ENCODE results near the gene SPCS1. TPM values are rescaled to one million over a fixed set of nuclear protein-coding genes. Genes with fewer than 3 reads are reported as not detected.

SPCS1 gene
- total RNA-seq, 2 donors from 2014 or later = 100 to 111 TPM

DNA sequence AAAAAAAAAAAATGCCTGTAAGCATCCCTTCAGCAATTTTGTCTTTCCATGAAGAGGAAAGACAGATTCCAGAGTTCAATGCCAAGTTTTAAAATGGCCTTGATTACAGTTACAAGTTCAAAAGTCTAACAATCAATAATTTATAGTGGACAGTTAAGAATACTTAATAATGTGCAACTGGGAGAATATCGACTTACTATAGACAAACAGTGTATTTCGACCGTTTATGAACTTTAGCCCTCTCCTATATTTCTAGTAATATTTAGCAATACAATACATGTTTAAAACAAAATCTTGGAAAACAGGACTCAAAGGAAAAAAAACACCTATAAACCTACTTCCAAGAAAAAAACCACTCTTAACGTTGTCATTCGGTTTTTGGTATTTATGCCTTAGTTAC lies 21.7 kb upstream of the SPCS1 start:
- peak overlapping the region; percentile 77 to 82 for H3K4me3 Mint-ChIP-seq
- H3K9me3 Mint-ChIP-seq = no peaks in the 10 kb centered on the region
- peaks cover 90% of the 10 kb centered on the region for H3K4me1 Mint-ChIP-seq (ENCODE audit: low read depth)
- peak overlapping the region; percentile 97 for H3K27ac Mint-ChIP-seq
- peaks cover 15 to 34% of the 10 kb centered on the region in 2 donors for H3K36me3 Mint-ChIP-seq (ENCODE audit: insufficient read depth in 2 of 2)
- H3K27me3 Mint-ChIP-seq (ENCODE audit: low read depth) = no peaks in the 10 kb centered on the region
- ATAC-seq (replicated peaks in 1 of 2) (no peak), DNase-seq (no peak)

DNA sequence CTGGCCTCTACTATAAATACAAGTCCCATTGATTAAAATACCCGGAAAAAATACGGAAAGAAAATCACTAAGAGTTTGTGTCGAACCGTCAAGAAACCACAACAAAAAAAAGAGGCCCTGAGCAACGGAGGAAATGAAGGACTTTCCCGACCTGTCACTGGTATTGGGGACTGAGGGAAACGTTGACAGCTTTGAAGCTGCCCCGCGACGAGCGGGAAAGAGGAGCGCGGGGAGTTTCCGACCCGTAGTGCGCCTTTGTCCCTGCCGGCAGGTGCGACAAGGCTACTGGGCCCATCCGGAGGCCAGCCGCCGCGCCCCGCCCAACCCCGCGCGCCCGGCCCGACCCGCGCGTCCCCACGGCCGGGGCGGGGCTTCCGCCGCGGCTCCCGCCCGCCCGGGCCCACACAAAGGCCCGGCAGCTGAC lies 20.6 kb upstream of the SPCS1 start:
- Mint-ChIP-seq H3K4me1 (ENCODE audit: low read depth) (peaks cover 90% of the 10 kb centered on the region), H3K27me3 (ENCODE audit: low read depth) (no peaks in the 10 kb centered on the region), H3K36me3 (ENCODE audit: insufficient read depth in 2 of 2) (peaks cover 19 to 38% of the 10 kb centered on the region in 2 donors), H3K4me3 (peak overlapping the region; percentile 77 to 82), H3K27ac (peak overlapping the region; percentile 97), H3K9me3 (no peaks in the 10 kb centered on the region)
- DNase-seq (peak; percentile 90 to 91), ATAC-seq (replicated peaks in 1 of 2) (peak; percentile 79 to 86)

DNA sequence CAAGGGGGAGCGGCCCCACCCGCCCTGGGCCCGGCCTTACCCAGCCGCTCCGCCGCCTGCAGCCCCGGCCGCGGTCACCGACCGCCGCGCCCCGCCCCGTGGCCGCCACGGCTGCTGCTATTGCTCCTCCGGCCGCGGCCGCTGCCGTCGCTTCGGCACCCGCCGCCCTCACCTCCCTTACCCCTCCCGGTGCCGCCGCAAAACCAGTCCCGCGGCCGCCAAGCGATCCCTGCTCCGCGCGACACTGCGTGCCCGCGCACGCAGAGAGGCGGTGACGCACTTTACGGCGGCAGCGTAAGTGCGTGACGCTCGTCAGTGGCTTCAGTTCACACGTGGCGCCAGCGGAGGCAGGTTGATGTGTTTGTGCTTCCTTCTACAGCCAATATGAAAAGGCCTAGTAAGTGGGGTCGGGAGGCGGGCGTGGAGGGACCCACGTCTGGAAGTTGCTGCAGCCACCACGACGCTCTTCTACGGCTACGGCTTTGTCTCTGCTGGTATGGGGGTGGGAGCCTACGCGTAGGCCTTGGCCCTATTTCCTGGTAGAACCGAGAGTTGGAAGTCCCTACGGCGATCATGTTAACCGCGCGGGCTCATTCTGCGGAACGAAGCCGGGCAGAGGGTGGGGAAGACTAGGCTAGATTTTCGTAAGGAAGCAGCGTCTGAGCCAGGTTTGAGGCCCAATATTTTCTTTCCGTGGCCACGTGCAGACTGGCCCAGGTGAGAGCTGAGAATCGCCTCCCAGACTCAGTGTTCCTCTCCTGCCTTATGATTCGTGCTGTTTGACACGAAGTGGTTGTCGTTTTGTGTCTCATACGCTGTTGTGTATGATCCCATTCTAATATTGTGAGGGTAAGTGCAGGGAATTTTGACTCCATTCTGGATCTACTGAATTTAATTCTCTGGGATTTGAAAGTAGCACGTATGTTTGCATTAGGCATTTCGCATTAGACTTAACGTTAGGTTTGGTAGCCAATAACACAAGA lies 19.9 kb upstream of the SPCS1 start, which contains the start of the genes GNL3 and PBRM1:
Gene GNL3 (plus strand): TSS at position 324 of the 983 bp plus-strand sequence. CDS start 61 bp downstream, at position 385.
Gene PBRM1 (minus strand): TSS at position 205 of the 983 bp plus-strand sequence.
- DNase-seq (peak; percentile 95), ATAC-seq (replicated peaks in 1 of 2) (peak; percentile 78)
- Mint-ChIP-seq H3K4me3 (peak within 1 kb of the TSS; percentile 97 to 98), H3K36me3 (ENCODE audit: insufficient read depth in 2 of 2) (peaks cover 23 to 43% of the 10 kb centered on the region in 2 donors), H3K27ac (peak within 1 kb of the TSS; percentile 100), H3K9me3 (no peaks in the 10 kb centered on the region), H3K27me3 (ENCODE audit: low read depth) (no peaks in the 10 kb centered on the region), H3K4me1 (ENCODE audit: low read depth) (peaks cover 89% of the 10 kb centered on the region)

DNA sequence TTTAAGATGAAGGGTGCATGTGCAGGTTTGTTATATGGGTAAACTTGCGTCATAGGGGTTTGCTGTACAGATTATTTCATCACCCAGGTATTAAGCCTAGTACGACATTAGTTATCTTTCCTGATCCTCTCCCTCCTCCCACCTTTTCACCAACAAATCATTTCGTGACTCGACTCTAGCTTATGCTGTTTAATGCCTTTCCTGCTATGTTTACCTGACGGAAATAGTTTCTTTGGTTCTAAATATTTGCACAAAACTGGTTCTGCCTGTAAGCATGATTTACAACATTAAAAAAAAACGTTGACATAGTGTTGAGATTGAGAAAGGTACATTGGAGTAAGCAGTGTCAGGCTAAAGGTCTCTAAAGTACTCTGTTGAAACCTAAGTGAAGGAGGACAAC lies 17.6 kb upstream of the SPCS1 start:
- H3K27ac Mint-ChIP-seq = peak overlapping the region; percentile 100
- peaks cover 24 to 53% of the 10 kb centered on the region in 2 donors for H3K36me3 Mint-ChIP-seq (ENCODE audit: insufficient read depth in 2 of 2)
- H3K4me1 Mint-ChIP-seq (ENCODE audit: low read depth) = peaks cover 81% of the 10 kb centered on the region
- H3K27me3 Mint-ChIP-seq (ENCODE audit: low read depth) = no peaks in the 10 kb centered on the region
- H3K4me3 Mint-ChIP-seq = peak overlapping the region; percentile 97 to 98
- no peaks in the 10 kb centered on the region for H3K9me3 Mint-ChIP-seq
- DNase-seq (no peak), ATAC-seq (replicated peaks in 1 of 2) (no peak)

DNA sequence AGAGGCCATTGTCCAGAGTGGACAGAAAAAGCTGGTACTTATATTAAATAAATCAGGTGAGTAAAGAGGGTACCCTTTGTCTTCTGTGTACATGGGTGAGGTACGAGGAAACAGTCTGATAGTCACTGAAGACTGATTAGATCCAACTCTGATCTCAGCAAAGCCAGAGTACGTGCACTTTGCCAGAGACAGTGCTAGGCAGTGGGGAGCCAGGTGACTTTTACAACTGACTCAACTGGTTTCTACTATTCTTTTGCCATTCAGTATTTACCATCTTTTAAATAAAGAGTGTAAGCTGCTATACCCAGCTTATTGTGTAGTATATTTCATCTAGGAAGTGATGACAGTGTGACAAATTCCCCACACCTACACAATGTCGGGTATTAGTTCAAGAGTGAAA lies 16.8 kb upstream of the SPCS1 start:
- peak overlapping the region in 1 of 2 donors; percentile 97 for H3K4me3 Mint-ChIP-seq
- no peak for ATAC-seq (replicated peaks in 1 of 2)

DNA sequence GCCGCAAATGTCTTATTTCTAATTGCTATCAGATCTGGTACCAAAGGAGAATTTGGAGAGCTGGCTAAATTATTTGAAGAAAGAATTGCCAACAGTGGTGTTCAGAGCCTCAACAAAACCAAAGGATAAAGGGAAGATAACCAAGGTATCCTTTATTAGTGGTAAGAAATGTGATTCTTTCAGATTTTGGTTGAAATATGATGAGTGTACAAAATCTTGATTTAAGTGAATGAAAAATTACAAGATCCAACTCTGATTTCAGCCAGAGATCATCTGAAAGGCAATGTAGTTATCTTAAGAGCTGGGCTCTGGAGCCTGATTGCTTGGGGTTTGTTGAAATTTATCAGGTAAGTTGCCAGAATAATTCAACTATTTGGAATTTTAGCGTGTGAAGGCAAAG lies 15.3 kb upstream of the SPCS1 start:
- peak overlapping the region in 1 of 2 donors; percentile 97 for H3K4me3 Mint-ChIP-seq
- peaks cover 32 to 68% of the 10 kb centered on the region in 2 donors for H3K36me3 Mint-ChIP-seq (ENCODE audit: insufficient read depth in 2 of 2)
- ATAC-seq (replicated peaks in 1 of 2) (no peak), DNase-seq (no peak)
- H3K27ac Mint-ChIP-seq = peak overlapping the region; percentile 100
- no peaks in the 10 kb centered on the region for H3K9me3 Mint-ChIP-seq
- H3K4me1 Mint-ChIP-seq (ENCODE audit: low read depth) = peaks cover 79% of the 10 kb centered on the region
- H3K27me3 Mint-ChIP-seq (ENCODE audit: low read depth) = no peaks in the 10 kb centered on the region

More for the DNA sequence above, 16.8 kb upstream of the SPCS1 start:
- Mint-ChIP-seq H3K4me1 (ENCODE audit: low read depth) (peaks cover 79% of the 10 kb centered on the region), H3K9me3 (no peaks in the 10 kb centered on the region), H3K27me3 (ENCODE audit: low read depth) (no peaks in the 10 kb centered on the region), H3K36me3 (ENCODE audit: insufficient read depth in 2 of 2) (peaks cover 29 to 60% of the 10 kb centered on the region in 2 donors), H3K27ac (peak overlapping the region; percentile 100)
- DNase-seq = no peak

DNA sequence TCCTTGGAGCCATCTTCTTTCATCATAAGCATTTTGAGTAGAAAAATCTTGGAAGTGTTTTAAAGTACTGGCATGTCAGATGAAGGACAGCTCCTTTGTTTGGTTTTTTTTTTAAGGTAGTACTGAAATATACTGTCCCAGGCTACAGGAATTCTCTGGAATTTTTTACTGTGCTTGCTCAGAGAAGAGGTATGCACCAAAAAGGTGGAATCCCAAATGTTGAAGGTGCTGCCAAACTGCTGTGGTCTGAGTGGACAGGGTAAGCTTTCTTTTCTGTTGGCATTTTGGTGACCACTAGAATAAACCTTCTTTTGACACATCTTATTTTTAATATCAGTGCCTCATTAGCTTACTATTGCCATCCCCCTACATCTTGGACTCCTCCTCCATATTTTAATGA lies 12.8 kb upstream of the SPCS1 start:
- Mint-ChIP-seq H3K27ac (peak overlapping the region; percentile 25), H3K36me3 (ENCODE audit: insufficient read depth in 2 of 2) (peaks cover 24 to 62% of the 10 kb centered on the region in 2 donors), H3K4me3 (peak overlapping the region in 1 of 2 donors; percentile 10), H3K27me3 (ENCODE audit: low read depth) (no peaks in the 10 kb centered on the region), H3K9me3 (no peaks in the 10 kb centered on the region), H3K4me1 (ENCODE audit: low read depth) (peaks cover 75% of the 10 kb centered on the region)
- DNase-seq (no peak), ATAC-seq (replicated peaks in 1 of 2) (no peak)

DNA sequence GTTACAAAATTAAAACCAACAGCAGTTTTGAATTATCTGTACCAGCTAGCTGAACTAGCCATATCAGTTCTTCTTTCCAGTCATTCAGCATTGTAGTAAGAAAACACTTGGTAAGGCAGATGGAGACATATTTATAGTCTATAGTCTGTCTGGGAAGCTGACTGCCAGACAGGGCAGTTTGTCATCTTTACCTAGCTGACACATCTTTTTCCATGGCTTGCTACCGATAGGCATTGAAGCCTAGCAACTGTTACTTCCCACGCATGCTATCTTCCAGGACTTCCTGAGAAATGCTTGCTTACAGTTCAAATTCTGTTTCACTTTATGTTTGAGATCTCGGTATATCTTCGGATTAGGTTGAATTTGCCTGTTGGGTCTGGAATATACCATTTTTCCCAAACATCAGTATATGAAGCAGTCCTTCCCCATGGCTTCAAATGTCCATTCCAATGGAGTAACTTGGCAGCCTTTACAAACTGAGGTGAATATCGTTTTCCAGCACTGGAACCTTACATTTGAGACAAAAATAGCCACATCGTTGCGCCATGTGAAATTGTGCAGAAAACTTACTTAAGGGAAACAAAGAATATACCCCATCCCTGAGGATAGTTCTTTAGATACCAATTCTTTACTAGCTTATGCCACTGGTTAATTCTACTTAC lies 11.2 kb upstream of the SPCS1 start:
- Mint-ChIP-seq H3K9me3 (no peaks in the 10 kb centered on the region), H3K27me3 (ENCODE audit: low read depth) (no peaks in the 10 kb centered on the region), H3K36me3 (ENCODE audit: insufficient read depth in 2 of 2) (peaks cover 14 to 47% of the 10 kb centered on the region in 2 donors), H3K4me3 (no peak overlapping the region), H3K27ac (peak overlapping the region; percentile 96), H3K4me1 (ENCODE audit: low read depth) (peaks cover 59% of the 10 kb centered on the region)
- no peak for DNase-seq
- no peak for ATAC-seq (replicated peaks in 1 of 2)

DNA sequence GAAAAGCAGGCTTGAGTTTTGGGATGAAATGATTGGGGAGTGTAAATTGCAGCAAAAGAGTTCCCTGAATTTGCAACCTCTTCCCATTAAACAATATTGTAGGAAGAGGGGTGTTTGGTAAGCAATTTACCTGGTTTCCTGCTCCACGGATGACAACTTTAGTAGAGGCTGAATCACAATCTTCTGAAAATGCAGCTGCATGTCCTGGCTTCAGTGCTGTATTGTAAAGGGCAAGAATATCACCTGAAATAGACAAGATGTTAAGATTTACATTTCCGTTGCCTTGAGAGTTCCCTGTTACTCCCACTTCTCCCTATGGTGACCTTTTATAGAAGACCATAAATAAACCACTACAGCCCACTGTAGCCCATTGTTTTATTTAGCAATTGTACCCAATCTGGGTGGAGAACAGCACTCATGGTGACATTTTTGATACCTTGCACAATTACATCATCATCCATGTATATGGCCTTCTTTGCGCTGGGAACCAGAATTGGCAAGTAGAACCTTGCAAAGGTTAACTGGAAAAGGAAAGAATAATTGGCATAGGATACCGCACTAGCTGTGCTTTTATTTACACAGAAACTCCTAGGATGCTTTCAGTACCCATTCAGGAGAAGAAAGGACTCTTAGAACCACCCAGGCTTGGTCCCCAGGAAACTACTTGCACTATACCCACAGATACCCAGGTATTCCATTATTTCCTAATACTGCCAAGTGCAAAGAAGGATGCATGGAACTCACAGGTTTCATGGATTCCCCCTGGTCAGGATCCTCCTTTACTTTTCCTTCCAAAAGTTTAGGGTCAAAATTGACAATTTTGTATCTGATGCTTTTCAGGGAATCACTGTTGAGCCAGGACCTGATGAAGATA lies 9.9 kb upstream of the SPCS1 start:
- ATAC-seq (replicated peaks in 1 of 2) = no peak
- Mint-ChIP-seq H3K9me3 (no peaks in the 10 kb centered on the region), H3K27ac (peak overlapping the region; percentile 96)

DNA sequence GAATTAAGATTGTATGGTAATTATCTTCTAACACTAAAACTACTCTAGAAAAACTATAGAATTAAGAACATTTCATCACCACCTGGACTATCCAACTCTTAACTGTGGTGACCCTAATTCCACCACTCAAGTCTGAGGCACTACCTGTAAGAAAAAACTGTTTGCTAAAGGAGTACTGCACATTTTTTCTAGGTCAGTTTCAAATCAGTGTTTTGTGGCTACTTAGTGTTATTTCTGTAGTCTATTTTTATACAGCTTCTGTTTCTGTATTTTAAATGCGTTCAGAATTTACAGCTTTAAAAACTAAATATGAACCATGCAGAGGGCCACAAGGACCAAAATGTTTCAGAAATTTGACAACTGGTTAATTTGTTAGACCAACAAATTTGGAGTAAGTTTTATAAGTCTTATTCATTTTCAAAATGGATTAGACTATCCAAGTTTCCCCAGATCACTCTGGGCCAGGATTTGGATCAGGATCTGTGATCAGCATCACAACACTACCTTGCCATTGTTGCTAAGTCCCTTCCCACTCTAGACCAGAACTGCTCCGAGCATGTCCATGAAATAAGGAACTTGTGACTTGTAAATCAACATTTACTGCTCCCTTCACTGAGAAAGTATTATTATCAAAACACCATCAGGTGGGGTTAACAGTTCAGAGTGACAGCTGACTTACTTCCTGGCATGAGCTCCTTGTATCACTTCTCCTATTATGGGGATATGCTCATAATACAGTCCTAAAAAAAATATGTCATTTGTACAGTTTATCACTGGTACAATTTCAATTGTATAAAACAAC lies 8.9 kb upstream of the SPCS1 start:
- Mint-ChIP-seq H3K27ac (peak overlapping the region; percentile 94), H3K4me1 (ENCODE audit: low read depth) (peaks cover 37% of the 10 kb centered on the region), H3K9me3 (no peaks in the 10 kb centered on the region), H3K36me3 (ENCODE audit: insufficient read depth in 2 of 2) (peaks cover 9 to 31% of the 10 kb centered on the region in 2 donors), H3K4me3 (no peak overlapping the region), H3K27me3 (ENCODE audit: low read depth) (no peaks in the 10 kb centered on the region)
- ATAC-seq (replicated peaks in 1 of 2) (no peak), DNase-seq (no peak)

More for the DNA sequence above, 9.9 kb upstream of the SPCS1 start:
- no peak for DNase-seq
- Mint-ChIP-seq H3K4me1 (ENCODE audit: low read depth) (peaks cover 46% of the 10 kb centered on the region), H3K36me3 (ENCODE audit: insufficient read depth in 2 of 2) (peaks cover 9 to 34% of the 10 kb centered on the region in 2 donors), H3K4me3 (no peak overlapping the region), H3K27me3 (ENCODE audit: low read depth) (no peaks in the 10 kb centered on the region)

DNA sequence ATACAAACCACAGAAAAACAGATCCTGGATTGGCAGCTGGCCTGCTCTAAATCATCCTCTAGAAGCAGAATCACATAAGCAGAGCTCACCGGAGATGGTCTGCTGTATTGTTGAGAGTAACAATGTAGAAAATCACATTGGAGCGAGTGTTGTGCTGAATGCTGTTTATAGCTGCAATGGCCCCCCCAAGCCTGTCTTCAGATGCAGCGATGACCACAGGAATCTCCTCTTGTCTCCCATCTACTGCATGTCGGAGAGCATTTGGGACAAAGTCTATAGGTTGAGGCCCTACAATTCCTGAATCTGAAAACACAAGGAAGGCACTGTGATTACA lies 8.3 kb upstream of the SPCS1 start:
- DNase-seq = no peak
- ATAC-seq (replicated peaks in 1 of 2) = no peak
- Mint-ChIP-seq H3K4me3 (no peak overlapping the region), H3K27ac (peak overlapping the region; percentile 94), H3K27me3 (ENCODE audit: low read depth) (no peaks in the 10 kb centered on the region), H3K9me3 (no peaks in the 10 kb centered on the region), H3K4me1 (ENCODE audit: low read depth) (peaks cover 34% of the 10 kb centered on the region), H3K36me3 (ENCODE audit: insufficient read depth in 2 of 2) (peaks cover 9 to 31% of the 10 kb centered on the region in 2 donors)

DNA sequence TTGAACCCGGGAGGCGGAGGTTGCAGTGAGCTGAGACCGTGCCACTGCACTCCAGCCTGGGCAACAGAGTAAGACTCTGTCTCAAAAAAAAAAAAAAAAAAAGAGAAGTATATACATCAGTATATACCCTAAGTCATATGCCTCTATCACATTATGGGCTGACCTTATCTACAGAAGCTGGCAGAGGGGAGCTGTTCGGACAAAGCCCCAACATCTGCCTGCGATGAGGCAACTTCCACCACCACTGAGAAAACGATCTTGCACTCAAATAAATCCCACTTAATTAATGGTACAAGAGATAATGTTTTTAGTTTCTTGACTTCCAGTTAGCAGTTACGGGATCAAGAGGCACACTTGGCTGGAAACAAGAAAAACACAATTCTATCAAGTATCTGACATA lies 2.6 kb upstream of the SPCS1 start:
- Mint-ChIP-seq H3K36me3 (ENCODE audit: insufficient read depth in 2 of 2) (peaks cover 0 to 1% of the 10 kb centered on the region in 2 donors), H3K4me1 (ENCODE audit: low read depth) (peaks cover 30% of the 10 kb centered on the region), H3K27me3 (ENCODE audit: low read depth) (no peaks in the 10 kb centered on the region), H3K9me3 (no peaks in the 10 kb centered on the region), H3K27ac (no peak overlapping the region), H3K4me3 (peak overlapping the region; percentile 42 to 52)
- ATAC-seq (replicated peaks in 1 of 2) (no peak), DNase-seq (no peak)
